Measurements from ENCODE around the gene SEMA3B.
"Not testable (repeated sequence)": the region's sequence is repeated elsewhere in the genome, so short reads cannot be mapped to it uniquely, and the experiment has no call there.

The SEMA3B gene

DNA sequence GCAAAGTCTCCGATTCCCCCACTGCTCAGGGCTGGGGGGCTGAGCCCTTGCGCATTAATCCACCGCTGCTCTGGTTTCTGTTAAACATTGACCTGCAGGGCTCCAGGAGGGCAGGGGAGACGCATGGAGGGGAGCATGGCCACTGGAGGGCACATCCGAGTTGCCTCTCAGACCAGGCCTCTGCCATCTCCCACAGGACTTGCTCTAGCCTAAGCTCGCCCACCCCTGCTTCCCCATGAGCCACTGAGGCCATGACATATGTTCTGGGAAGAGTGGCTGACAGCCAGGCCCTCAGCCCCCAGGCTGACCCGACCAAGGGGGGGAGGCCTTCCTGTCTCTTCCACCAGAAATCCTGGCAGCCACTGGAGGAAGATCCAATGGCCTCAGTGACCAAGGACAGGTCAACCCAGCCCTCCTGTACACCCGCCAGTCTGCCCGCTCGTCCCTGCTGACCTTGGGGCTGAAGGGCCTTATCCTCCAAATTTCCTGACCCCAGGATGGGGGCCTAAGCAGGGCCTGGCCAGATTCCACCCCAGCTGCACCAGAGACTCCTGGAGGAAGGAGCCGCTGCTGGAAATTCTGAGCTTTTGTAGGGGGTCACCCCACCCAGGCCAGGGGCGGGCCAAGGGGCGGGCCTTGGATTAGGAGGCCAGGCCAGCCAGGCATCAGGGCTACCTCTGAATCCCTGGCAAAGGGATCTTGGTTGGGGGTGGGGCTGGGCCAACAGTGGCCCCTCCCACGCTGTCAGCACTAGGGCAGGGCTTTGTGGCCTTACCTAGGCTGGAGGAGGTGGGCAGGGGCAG lies 34.3 kb downstream of the SEMA3B start, which contains the start of gene HYAL1:
Gene HYAL1, minus strand, starts transcription at position 562 of the 803 bp plus-strand sequence. CDS start 618 bp downstream, outside the sequence.
- peaks cover 11% of the 10 kb centered on the region for H3K4me1 Mint-ChIP-seq
- H3K4me3 Mint-ChIP-seq: no peak within 1 kb of the TSS
- H3K9me3 Mint-ChIP-seq: no peaks in the 10 kb centered on the region
- H3K27me3 Mint-ChIP-seq: no peaks in the 10 kb centered on the region
- ATAC-seq (ENCODE audit: low read depth) (no peak), DNase-seq (ENCODE audit: low spot score in 2 of 2) (no peak)
- no peak within 1 kb of the TSS for H3K27ac Mint-ChIP-seq
- no peaks in the 10 kb centered on the region for H3K36me3 Mint-ChIP-seq

DNA sequence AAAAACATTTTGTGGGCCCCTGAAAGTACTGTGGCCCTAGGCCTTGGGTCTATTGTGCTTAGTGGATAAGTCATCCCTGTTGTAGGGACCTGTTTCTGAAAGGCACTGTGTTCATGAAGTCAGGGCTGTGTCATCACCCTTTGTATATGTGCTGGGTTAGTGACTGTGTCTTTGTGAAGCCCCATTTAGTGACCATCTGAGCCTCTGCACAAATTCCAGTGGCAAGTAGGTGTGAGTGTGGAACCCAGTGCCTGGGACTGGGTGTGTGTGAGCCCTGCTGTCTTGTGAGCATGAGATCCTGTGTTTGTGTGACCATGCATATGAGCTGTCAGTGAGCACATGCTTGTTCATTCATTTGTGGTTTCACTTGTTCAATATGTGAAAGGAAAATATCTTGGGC lies 35.7 kb downstream of the SEMA3B start:
- Mint-ChIP-seq H3K4me1 (peaks cover 10% of the 10 kb centered on the region), H3K9me3 (no peaks in the 10 kb centered on the region), H3K27ac (no peak overlapping the region), H3K36me3 (no peaks in the 10 kb centered on the region), H3K4me3 (no peak overlapping the region), H3K27me3 (no peaks in the 10 kb centered on the region)
- DNase-seq (ENCODE audit: low spot score in 2 of 2) (no peak), ATAC-seq (ENCODE audit: low read depth) (no peak)

DNA sequence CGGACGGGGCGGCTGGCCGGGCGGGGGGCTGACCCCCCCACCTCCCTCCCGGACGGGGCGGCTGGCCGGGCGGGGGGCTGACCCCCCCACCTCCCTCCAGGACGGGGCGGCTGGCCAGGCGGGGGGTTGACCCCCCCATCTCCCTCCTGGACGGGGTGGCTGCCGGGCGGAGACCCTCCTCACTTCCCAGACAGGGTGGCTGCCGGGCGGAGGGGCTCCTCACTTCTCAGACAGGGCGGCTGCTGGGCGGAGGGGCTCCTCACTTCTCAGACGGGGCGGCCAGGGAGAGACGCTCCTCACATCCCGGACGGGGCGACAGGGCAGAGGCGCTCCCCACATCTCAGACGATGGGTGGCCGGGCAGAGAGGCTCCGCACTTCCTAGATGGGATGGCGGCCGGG lies 43.1 kb downstream of the SEMA3B start:
- H3K4me3 Mint-ChIP-seq; DNase-seq (ENCODE audit: low spot score in 2 of 2); H3K27me3 Mint-ChIP-seq; H3K27ac Mint-ChIP-seq; H3K9me3 Mint-ChIP-seq; ATAC-seq (ENCODE audit: low read depth); H3K36me3 Mint-ChIP-seq: not testable (repeated sequence)
- H3K4me1 Mint-ChIP-seq: peaks cover 12% of the 10 kb centered on the region

DNA sequence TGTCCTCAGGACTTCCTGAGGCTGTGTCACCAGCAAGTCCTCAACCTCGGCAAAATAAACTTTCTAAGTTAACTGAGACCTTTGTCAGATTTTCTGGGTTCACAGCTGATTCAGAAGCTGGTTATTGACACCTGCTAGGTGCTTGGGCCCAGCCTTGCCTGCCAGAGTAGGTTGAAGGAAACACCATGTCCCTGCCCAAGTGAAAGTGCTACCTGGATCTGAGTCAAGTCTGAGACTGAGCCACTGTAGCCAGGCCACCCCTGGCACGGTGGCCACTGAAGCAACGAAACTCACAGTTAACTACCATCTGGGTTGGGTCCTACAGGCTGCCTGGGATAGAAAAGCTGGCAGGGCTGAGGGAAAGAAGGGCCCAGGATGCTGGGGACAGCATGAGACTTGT lies 45.4 kb downstream of the SEMA3B start:
- DNase-seq (ENCODE audit: low spot score in 2 of 2) (no peak), ATAC-seq (ENCODE audit: low read depth) (no peak)
- Mint-ChIP-seq H3K4me3 (no peak overlapping the region), H3K27ac (no peak overlapping the region), H3K36me3 (no peaks in the 10 kb centered on the region), H3K9me3 (no peaks in the 10 kb centered on the region), H3K27me3 (no peaks in the 10 kb centered on the region), H3K4me1 (peaks cover 25% of the 10 kb centered on the region)

DNA sequence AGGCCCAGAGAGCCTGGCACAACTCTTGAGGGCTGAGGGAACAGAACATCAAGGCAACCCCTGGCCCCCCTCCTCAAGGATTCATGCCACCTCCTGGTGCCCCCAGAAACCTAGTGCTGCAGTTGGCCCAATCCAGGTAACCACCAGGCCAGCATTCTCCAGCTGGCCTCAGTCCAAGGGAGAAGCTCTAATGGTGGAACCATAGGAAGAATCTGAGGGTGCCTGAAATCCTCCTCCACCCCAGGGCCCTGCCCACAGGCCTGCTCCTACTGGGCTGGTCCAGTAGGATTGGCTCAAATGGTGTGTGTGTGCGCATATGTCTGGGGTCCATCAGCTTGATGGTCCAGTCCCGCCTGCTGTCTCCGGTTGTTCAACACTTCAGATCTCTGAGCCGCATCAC lies 45.9 kb downstream of the SEMA3B start:
- Mint-ChIP-seq H3K9me3 (no peaks in the 10 kb centered on the region), H3K27ac (no peak overlapping the region), H3K4me3 (no peak overlapping the region), H3K36me3 (no peaks in the 10 kb centered on the region), H3K27me3 (no peaks in the 10 kb centered on the region), H3K4me1 (peaks cover 27% of the 10 kb centered on the region)
- DNase-seq (ENCODE audit: low spot score in 2 of 2) (no peak), ATAC-seq (ENCODE audit: low read depth) (no peak)

DNA sequence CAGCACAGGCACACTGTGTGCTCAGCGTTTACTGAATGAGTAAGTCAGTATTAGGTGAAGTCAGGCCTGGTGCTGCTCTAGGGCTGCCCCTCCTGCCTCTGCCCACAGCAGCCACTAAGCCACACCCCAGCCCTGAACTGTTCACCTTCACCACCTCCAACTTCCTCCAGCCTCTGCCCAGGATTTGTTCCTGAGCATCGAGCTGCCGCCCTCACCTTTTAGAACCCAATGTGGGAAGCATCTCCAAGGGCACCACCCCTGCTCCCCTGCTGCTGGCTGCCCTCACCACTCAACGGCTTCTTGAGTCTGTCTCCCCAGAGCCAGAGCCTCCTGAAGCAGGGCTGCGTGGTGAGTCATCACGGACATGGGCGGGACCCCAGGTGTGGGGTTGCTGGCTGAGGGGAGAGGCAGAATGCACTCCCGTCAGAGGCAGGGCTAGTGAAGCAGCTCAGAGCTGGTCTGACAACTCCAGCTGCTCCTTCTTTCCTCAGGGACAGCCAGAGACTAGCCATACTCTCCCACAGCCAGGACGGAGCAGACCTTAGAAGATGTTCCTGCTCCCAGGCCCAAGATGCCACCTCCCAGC lies 47.8 kb downstream of the SEMA3B start:
- Mint-ChIP-seq H3K27ac (peak overlapping the region; percentile 80), H3K4me3 (peak overlapping the region; percentile 79)
- peak in 1 of 2 donors; percentile 44 for DNase-seq (ENCODE audit: low spot score in 2 of 2)

DNA sequence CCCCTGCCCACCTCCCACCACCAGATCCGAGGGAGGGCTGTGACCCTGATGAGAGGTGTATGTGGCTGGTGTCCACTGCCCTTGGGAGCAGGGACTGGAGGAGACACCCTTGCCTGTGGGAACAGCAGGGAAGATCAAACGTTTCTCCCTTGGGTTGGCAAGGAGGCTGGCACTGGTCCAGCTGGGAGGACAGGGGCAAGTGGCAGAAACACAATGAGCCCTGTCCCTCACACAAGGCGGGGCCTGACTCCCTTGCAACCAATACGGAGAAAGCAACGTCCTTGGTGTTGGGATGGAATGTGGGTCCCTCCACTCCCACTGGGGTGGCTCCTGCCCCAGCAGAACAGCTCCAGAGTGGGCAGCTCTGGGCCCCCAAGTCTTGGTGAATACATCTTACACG lies 48.4 kb downstream of the SEMA3B start:
- Mint-ChIP-seq H3K9me3 (no peaks in the 10 kb centered on the region), H3K4me1 (peaks cover 36% of the 10 kb centered on the region), H3K27me3 (no peaks in the 10 kb centered on the region), H3K4me3 (no peak overlapping the region), H3K36me3 (no peaks in the 10 kb centered on the region), H3K27ac (no peak overlapping the region)
- ATAC-seq (ENCODE audit: low read depth) (no peak), DNase-seq (ENCODE audit: low spot score in 2 of 2) (no peak)

More for the DNA sequence above, 47.8 kb downstream of the SEMA3B start:
- Mint-ChIP-seq H3K4me1 (peaks cover 36% of the 10 kb centered on the region), H3K27me3 (no peaks in the 10 kb centered on the region), H3K9me3 (no peaks in the 10 kb centered on the region), H3K36me3 (no peaks in the 10 kb centered on the region)
- ATAC-seq (ENCODE audit: low read depth): peak; percentile 57

DNA sequence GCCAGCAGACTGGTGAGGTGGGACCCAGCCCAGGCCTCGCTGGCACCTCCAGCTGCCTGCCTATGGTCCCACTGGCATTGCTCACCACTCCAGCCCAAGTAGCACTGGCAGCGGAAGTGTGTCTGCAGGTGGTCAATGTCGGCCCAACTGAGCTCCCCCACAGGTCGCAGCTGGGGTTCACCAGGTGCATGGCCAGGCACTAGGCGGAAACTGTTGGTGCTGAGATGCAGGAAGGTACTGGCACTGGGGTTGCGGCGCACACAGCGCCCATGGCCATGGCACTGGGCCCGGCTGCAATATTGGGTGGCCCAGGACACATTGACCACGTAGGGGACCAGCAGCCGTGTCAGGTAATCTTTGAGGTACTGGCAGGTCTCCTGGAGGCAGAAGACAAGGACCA lies 49.2 kb downstream of the SEMA3B start:
- Mint-ChIP-seq H3K27ac (no peak overlapping the region), H3K9me3 (no peaks in the 10 kb centered on the region), H3K36me3 (no peaks in the 10 kb centered on the region), H3K4me3 (no peak overlapping the region), H3K27me3 (no peaks in the 10 kb centered on the region), H3K4me1 (peaks cover 38% of the 10 kb centered on the region)
- no peak for DNase-seq (ENCODE audit: low spot score in 2 of 2)
- ATAC-seq (ENCODE audit: low read depth): no peak

DNA sequence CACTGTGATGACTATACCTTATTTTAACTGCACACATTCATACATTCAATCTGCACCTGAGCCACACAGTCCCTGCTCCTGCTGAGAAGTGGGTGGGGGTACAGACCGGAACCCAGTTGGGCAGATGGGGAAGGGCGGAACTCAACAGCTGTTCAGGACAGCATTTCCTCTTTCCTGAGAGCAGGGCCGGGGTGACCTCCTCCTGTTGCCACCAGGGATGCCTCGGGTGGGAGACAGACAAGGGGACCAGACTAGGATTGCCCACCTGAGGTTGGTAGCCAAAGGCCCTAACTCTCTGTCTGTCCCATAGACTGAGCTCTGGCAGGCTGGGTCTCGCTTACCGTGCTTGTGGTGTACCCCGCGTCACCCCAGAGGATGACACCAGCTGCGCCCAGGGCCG lies 49.7 kb downstream of the SEMA3B start:
- H3K4me3 Mint-ChIP-seq: peak overlapping the region; percentile 29
- H3K27me3 Mint-ChIP-seq: no peaks in the 10 kb centered on the region
- H3K9me3 Mint-ChIP-seq: no peaks in the 10 kb centered on the region
- H3K4me1 Mint-ChIP-seq: peaks cover 39% of the 10 kb centered on the region
- no peak overlapping the region for H3K27ac Mint-ChIP-seq
- no peak for ATAC-seq (ENCODE audit: low read depth)
- DNase-seq (ENCODE audit: low spot score in 2 of 2): no peak
- no peaks in the 10 kb centered on the region for H3K36me3 Mint-ChIP-seq

DNA sequence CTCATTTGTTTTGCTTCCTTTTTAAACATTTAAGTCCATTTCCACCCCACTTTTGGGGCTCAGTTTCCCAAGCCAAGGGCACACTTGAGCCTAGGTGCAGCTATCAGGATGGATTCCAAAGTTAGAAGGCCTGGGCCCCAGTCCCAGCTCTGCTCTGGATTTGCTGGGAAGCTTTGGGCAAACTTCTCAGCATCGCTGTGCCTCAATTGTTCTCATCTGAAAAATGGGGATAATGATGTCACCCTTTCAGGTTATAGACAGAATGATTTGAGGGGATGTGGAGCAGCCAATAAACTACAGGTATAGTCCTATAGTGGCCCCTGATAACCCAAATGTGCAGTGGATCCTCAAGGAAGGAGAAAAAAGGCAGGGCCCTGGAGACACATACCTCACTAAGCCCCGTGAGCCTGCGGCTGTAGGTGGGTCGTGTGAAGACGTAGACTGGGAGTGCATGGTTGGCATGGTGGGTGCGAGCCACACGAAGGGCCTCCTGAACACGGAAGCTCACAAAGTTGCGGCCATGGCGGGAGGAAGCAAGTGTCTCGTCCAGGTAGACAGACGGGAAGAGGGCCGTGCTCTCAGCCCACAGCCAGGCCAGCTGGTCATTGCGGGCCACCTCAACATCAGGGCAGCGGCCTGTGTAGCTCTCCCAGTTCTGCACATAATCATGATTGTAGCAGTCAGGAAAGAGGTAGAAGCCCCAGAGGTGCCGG lies 50.4 kb downstream of the SEMA3B start:
- H3K36me3 Mint-ChIP-seq: no peaks in the 10 kb centered on the region
- H3K27me3 Mint-ChIP-seq: no peaks in the 10 kb centered on the region
- H3K9me3 Mint-ChIP-seq: no peaks in the 10 kb centered on the region
- H3K4me1 Mint-ChIP-seq: peaks cover 39% of the 10 kb centered on the region
- H3K27ac Mint-ChIP-seq: no peak overlapping the region
- no peak for ATAC-seq (ENCODE audit: low read depth)
- DNase-seq (ENCODE audit: low spot score in 2 of 2): no peak
- H3K4me3 Mint-ChIP-seq: peak overlapping the region; percentile 32

DNA sequence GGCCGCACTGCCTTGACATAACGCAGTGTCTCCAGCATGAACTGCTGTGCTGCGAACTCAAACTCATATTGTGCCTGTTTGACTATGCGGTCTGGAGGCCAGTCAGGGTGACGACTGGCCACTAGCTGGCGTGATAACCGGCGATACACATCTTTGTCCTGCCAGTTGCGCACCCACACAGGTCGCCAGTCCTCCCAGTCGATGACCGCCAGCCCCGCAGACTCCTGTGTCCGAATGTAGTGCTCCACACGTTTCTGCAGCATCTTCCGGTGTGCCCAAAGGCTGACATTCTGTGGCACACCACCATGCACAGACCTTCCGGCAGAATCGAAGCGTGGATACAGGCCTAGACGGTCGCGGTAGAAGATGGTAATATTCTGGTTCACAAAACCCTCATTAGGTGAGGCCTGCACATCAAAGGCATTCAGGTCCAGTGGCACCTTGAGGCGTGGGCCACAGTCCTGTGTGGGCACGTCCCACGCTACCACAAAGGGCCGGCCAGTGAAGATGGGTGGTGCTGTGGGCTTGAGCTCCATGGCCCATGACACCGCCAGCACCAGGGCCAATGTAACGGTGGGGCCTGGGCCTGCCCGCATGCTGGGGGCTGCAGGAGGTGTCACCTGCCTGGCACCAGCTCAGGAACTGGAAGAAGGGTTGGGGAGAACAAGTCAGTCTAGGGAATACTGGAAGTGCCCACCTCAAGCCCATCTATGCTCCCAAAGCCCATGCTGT lies 51.1 kb downstream of the SEMA3B start:
- Mint-ChIP-seq H3K4me1 (peaks cover 42% of the 10 kb centered on the region), H3K27me3 (no peaks in the 10 kb centered on the region), H3K9me3 (no peaks in the 10 kb centered on the region), H3K36me3 (no peaks in the 10 kb centered on the region), H3K4me3 (peak overlapping the region; percentile 91), H3K27ac (peak overlapping the region; percentile 72)
- DNase-seq (ENCODE audit: low spot score in 2 of 2): no peak
- no peak for ATAC-seq (ENCODE audit: low read depth)

DNA sequence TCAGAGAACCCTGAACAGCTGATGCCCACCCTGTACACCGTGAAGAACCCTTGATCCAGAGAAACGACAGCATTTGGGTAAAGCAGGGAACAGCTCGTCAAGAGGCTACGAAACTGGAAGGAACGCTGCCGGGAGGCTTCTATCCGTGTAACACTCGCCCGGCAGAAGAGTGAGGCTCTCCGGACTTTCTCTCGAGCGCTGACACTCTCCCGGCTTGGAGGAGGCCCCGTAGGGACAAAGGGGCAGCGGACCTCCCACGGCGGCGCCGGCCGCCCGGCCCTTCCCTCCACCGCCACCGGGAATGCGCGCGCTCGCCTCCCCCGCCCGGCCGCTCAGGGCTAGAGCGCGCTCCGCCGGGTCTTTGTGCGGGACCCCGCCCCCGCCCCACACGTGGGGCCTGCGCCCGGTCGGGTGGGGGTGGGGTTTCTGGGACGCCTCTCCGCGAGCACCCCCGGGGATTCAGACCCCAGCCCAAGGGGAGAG lies 51.9 kb downstream of the SEMA3B start:
- Mint-ChIP-seq H3K36me3 (no peaks in the 10 kb centered on the region), H3K4me3 (peak overlapping the region; percentile 91), H3K27me3 (no peaks in the 10 kb centered on the region), H3K27ac (peak overlapping the region; percentile 91), H3K9me3 (no peaks in the 10 kb centered on the region), H3K4me1 (peaks cover 38% of the 10 kb centered on the region)
- ATAC-seq (ENCODE audit: low read depth) (peak; percentile 56), DNase-seq (ENCODE audit: low spot score in 2 of 2) (no peak)

DNA sequence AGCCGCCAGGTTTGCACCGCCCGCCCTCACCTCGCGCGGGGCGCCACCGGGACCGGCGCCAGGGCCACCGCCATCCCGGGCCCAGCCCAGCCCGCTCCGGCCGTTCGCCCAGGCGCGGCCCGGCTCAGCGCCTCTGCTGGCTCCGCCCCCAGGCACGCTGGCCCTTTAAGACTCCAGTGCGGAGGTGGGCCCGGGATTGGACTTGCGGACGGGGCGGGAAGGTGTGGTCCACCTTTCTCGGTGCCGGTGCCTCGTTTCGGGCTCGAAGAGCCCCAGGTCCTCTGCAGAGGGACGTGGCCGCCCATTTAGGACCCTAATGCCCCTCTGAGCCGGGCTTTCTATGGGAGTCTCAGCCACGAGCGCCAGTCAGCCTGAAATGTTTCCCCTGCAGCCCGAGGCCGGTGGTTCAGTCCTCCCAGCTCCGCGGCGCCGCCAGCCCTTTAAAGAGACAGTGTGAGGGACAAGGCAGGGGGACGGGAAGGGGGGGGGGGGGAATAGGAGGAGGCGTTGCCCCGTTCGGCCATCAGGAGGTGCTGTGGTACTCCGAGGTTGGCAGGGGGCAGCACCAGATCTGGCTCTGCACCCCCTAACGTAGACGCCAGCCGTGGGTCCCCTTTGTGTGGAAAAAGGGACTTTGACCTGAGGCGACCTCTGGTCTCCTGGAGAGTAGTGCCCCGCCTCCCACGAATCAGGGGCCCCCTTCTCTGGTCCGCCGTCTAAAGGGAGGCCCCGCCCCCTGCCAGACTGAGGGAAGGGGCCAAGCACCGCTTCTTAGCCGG lies 52.6 kb downstream of the SEMA3B start:
- DNase-seq (ENCODE audit: low spot score in 2 of 2): peak; percentile 78 to 81
- ATAC-seq (ENCODE audit: low read depth): peak; percentile 77
- H3K27me3 Mint-ChIP-seq: no peaks in the 10 kb centered on the region
- no peaks in the 10 kb centered on the region for H3K36me3 Mint-ChIP-seq
- H3K9me3 Mint-ChIP-seq: no peaks in the 10 kb centered on the region
- peak overlapping the region; percentile 91 for H3K27ac Mint-ChIP-seq
- H3K4me1 Mint-ChIP-seq: peaks cover 37% of the 10 kb centered on the region
- H3K4me3 Mint-ChIP-seq: peak overlapping the region; percentile 86
